Hypothalamus (tissue), 51 donors: Measurements from ENCODE around the gene KIF26A.

ENCODE experiments used
- DNase-seq, 51 donors: peaks; one replicate each; lab custom pipeline; 2025; lab: John Stamatoyannopoulos, UW

Gene KIF26A

GRCh38 chr14:104111301-104112112 is 26.9 kb upstream of the KIF26A start:
- no peak for DNase-seq

DNA sequence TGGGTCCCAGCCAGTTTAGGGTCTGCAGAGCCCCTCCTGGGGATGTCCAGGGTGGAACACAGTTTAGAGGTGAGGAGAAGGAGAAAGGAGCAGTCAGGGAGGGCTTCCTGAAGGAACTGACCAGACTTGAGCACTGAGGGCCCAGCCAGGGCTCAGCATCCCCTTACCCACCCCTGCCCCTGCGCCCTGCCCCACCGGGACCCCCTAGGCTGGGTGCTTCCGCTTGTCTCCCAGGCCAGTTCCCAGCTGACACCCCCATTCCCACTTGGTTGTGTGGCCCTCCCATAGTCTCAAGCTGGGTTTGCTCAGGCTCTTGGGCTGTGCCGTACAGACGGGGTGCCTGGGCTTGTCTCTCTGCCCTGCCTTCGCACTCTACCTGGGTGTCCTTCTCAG is 26.3 kb upstream of the KIF26A start:
- DNase-seq = no peak

DNA sequence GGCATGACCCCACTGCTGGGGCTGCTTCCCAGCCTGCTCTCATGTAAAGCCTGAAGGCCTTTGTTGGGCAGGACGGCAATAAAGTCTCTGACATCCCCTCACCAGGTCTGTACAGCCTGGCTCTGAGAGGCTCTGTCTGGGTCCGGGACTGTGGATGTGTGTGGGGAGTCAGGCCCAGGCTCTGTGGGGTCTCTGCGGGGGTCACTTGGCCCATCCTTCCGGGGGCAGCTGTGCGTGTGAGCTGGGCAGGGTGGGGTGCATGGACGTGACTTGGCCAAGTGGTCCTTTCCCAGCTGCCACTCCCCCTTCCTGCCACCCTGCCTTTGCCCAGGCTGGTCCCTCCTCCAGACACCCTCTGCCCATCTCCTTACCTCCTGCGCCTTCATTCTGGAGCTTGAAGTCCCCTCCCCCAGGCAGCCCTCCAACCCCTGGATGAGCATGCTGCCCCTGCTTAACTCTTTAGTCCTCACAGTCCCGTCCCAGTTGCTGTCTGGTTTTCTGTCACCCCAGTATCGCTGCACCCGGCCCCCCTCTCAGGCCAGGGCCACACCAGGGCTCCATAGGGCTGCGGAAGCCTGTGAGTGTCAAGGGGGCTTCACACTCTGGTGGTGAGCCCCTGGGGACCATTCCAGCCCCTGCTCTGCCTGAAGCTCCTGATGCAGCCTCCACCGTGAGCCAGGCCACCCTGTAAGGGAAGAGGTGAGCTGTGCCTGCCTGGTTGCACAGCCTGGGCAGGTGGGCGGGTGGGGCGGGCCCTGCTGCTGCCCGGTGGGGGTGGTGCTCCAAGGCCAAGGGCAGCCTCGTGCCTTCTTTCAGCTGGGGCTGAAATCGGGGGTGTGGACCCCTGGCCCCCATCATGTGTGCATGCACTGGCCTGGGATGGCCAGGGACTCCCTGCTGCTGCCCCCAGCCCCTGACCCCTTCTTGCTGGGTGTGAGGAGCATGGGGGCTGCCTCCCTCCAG is 25.5 kb upstream of the KIF26A start:
- no peak for DNase-seq

GRCh38 chr14:104113631-104114420 is 24.6 kb upstream of the KIF26A start:
- DNase-seq = no peak

- no peak for DNase-seq
Measured at GRCh38 chr14:104114421-104115130, 23.8 kb upstream of the KIF26A start.

- DNase-seq = no peak
Measured at GRCh38 chr14:104115131-104115600, 23.2 kb upstream of the KIF26A start.

- no peak for DNase-seq
Measured at GRCh38 chr14:104115691-104116287, 22.6 kb upstream of the KIF26A start.

- DNase-seq = no peak
Measured at GRCh38 chr14:104116288-104116755, 22.1 kb upstream of the KIF26A start.

DNA sequence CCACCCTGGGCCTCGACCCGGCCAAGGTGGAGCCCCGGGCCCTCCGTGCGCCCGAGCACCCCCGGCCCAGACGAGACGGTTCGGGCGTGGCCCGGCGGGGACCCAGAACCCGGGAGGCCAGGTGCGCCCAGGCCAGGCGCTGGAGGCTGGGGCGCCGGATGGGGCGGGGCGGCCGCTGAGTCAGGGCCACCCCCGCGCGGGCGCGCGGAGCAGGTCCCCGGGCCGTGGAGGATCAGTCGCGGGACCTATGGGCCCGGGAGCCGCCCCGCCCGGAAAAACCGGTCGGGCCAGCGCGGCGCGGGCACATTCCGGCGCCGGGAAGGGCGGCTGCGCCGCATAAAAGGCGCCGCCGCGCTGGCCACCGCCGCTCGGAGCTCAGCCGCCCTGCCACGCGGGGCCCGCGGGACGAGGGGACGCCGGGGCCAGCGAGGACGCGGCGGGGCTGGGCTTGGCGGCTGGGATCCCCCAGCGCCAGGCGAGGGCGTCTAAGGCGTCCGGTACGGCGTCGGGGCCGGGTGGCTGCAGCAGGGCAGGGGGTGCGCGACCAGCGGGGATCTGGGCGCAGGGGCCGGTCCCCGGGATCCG is 21.5 kb upstream of the KIF26A start:
- DNase-seq = no peak

- DNase-seq = no peak
Measured at GRCh38 chr14:104117341-104118005, 20.9 kb upstream of the KIF26A start.

- DNase-seq = no peak
Measured at GRCh38 chr14:104118006-104118844, 20.2 kb upstream of the KIF26A start.

DNA sequence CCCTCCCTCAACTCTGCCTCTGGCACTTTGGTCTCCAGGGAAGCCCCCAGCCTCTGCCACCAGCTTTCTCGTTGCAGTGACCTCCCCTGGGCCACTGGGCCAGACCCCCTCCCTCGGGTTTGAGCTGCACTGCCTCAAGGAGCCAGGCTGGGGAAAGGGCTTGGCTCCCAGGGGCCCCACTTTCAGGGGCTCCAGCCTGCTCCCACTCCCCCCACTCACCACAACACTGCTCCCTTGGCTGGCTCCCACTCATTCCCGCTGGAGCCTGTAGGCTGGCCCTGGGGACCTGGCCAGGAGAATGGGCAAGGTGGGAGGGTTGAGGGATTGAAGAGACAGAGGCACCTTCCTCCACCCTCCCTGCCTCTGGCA is 19.3 kb upstream of the KIF26A start:
- DNase-seq = no peak

DNA sequence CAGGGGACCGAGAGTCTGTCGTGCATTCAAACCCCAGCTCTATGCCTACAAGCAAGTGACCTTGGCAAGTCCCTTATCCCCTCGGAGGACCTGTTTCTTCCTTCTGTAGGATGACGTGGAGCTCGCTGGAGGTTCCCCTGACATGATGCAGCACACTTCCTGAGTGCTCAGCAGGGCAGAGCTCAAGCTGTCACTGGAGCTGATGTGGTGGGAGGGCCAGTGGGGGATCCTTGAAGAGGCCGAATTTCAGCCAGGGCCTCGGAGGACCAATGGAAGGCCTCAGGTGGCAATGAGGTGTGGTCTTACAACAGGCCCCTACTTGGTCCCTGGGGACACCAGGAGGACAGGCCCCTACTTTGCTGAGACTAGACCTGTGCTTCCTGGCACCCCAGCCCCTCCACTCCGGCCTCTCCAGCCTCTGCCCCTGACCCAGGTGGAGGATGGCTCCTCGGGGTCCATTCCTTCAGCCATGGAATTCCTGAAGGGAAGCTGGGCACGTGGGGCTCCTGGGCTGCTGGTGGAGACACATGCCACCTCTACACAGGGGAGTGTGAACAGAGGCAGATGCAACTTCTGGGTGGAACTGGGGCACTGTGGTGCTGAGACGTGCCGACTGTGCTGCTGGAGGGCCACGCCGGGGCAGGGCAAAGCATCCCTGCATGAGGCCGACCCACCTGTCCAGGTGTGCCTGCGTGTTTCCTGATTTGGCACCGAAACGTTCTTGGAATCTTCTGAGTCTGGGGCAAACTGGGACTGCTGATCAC is 18.7 kb upstream of the KIF26A start:
- DNase-seq = no peak

DNA sequence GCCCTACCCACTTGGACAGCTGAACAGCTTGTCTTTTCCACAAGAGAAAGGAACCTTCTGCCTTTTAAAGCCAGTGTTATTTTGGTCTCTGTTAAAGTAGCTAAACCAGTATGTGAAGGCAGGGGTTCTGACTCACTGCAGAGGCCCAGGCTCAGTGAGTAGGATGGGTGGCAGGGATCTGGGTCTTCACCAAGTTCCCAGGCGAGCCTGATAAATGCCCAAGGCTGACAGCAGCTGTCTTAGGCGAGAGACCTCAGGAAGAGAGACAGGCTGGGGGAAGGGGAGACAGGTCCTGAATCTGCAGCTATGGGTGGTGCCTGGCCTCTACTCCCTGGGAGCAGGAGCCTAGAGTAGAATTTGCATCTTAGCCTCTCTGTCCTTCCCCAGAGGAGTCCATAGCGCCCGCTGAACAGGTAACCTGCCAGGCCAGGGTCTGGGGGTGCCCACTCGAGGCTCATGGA is 18.1 kb upstream of the KIF26A start:
- no peak for DNase-seq

- DNase-seq = no peak
Measured at GRCh38 chr14:104121142-104121541, 17.2 kb upstream of the KIF26A start.

DNA sequence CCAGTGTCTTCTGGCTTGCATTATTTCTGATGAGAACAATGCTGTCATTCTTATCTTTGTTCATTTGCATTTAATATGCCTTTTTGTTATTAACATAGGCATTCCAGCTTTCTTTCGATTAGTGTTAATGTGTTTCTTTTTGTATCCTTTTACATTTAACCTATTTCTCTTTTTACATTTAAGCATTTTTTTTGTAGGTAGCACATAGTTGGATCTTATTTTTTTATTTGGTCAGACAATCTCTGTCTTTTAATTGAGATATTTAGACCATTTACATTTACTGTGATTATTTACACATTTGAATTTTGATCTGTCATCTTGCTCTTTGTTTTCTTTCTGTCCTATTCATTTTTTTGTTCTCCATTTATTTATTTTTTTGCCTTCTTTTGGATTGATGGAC is 14.5 kb upstream of the KIF26A start:
- DNase-seq = no peak

DNA sequence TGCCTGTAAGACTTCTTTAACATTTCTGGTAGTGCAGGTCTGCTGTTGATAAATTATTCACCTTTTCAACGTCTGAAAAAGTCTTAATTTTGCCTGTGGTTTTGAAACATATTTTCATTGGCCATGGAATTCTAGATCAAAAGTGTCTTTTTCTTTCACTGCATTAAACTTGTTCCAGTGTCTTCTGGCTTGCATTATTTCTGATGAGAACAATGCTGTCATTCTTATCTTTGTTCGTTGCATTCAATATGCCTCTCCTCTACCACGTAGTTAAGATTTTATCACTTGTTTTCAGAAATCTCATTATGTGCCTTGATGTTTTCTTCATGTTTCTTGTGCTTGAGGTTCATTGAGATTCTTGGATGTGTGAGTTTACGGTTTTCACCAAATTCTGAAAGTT is 13.4 kb upstream of the KIF26A start:
- DNase-seq = no peak
